ENCODE measurements around the gene TBX20. TPM values are rescaled to one million over a fixed set of nuclear protein-coding genes. Genes with fewer than 3 reads are reported as not detected.

TBX20 gene, protein sequence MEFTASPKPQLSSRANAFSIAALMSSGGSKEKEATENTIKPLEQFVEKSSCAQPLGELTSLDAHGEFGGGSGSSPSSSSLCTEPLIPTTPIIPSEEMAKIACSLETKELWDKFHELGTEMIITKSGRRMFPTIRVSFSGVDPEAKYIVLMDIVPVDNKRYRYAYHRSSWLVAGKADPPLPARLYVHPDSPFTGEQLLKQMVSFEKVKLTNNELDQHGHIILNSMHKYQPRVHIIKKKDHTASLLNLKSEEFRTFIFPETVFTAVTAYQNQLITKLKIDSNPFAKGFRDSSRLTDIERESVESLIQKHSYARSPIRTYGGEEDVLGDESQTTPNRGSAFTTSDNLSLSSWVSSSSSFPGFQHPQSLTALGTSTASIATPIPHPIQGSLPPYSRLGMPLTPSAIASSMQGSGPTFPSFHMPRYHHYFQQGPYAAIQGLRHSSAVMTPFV
- total RNA-seq (2014; rRNA removed; shearing (Covaris generic)) = 2.5 and 2.8 TPM in 2 replicates
- 2.0 and 3.9 TPM in 2 replicates for polyA plus RNA-seq (2015; cell fraction: cytosol; rRNA removed)
- 2.2 and 5.4 TPM in 2 replicates for polyA plus RNA-seq (2015; cell fraction: nucleus; rRNA removed)

DNA sequence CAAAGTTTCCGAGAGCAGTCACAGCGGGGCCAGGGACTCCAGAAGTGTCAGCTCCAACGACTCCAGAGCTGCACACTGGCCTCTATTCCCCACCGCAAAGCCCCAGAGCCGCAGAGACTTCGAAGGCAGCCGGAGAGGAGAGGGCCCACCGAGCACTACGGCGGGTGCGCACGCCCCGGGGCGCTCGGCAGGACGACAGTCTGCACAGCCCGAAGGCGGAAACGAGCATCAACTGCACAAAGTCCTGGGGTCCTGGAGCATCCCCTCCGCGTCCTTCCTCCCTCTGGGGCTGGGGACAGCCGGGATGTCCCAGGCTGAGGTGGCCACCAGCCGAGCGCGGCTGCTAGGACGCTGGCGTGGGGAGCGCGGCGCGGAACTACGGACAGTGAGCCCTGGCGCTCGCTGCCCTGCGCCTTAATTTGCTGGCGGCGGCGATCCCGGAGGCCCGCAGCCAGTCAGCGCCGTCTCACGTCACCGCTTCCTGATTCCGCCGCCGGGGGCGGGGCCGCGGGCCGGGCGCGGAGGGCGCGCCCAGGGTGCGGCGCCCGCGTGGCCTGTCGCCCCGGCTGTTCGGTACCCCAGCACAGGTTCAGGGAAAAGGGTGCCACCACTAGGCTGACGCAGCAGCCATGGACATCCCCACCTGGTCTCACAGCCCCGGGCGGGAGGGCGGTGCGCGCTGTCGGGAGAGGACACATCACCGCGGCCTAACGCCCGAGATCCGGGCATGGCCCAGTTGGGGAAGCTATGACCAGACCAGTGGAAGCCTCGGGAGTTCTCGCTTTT is at the start of gene TBX20:
TSS of gene TBX20 (minus strand) at position 391 of the 786 bp plus-strand sequence. CDS start 480 bp downstream, outside the sequence.
- in situ Hi-C loops (cut with HindIII; ENCODE audit: low pct_unique_long_range_greater_than_20kb, low sequenced_read_pairs) = no loop called here
- DNase-seq (ENCODE audit: low read depth, low spot score) = peak; percentile 66

DNA sequence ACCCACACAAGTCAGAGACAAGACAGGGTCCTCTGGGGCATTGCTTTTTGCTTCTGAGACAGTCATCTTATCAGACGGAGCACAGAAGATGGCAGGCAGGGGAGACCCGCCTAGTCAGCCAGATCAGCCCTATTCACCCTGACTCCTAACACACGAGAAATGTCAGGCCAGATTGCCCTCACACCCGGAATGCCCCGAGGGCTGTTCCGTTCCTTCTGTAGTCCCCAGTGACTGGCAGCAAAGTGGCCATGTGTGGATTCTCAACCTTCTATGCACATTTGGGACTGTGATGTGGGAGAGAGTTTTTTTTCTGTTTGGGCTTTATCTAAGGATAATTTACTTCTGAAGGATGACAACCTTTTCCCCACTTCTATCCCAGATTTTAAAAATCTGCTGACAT is 35.5 kb upstream of the TBX20 start:
- DNase-seq (ENCODE audit: low read depth, low spot score) = no peak
- in situ Hi-C loops (cut with HindIII; ENCODE audit: low pct_unique_long_range_greater_than_20kb, low sequenced_read_pairs) = no loop called here

DNA sequence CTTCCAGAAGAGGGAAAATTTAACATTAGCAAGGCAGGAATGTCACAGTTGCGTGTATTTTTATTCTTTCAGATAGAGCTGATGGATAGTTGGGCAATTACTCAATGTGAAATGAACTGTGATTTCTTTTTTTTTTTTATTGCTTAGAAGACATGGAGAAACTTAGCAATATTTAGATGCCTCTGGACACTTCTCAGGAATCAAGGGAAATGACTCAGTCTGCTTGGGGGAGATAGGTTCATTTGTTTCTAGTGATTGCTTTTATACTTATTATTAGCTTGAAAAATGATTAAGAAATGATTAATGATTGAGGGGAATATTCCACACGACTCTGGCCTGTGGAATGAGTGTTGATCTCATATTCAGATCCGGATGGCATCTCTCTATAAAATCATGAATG is 33.1 kb upstream of the TBX20 start:
- no peak for DNase-seq (ENCODE audit: low read depth, low spot score)
- in situ Hi-C loops (cut with HindIII; ENCODE audit: low pct_unique_long_range_greater_than_20kb, low sequenced_read_pairs) = no loop called here

DNA sequence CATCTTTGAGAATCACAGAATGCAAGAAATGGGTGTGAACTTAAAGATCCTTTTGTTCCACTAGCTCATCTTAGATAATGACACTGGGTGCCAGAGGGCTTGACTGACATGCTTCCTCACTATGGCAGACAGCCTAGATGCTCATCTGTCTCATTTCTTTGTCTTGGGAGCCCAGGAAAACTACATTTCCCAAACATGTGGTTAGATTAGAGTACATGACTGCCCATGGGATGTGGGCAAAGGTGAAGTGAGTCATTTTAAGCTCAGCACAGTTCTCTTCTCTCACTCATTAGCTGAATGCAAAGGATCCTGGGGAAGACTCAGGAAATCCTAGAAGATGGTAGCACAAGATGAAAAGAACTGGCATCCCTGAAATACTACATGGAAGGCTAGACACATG is 32.5 kb upstream of the TBX20 start:
- in situ Hi-C loops (cut with HindIII; ENCODE audit: low pct_unique_long_range_greater_than_20kb, low sequenced_read_pairs) = no loop called here
- no peak for DNase-seq (ENCODE audit: low read depth, low spot score)

DNA sequence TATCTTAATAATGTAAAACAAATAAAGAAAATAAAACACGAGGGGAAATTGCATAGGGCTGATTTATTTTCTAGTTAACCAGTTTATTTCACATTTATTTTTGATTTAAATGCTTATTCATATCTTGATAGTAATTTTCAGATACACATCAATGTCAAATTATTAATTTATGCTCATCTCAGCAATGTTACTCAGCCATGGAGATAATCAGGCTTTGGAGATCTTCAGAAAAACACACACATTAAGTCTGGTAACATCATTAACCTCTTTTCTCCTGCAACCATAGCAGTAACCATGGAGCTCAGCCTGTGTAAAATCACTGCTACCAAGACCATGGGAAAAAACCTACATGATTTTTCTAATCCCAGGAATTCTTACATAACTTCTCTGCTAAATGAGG is 31.9 kb upstream of the TBX20 start:
- in situ Hi-C loops (cut with HindIII; ENCODE audit: low pct_unique_long_range_greater_than_20kb, low sequenced_read_pairs) = no loop called here
- DNase-seq (ENCODE audit: low read depth, low spot score) = no peak

DNA sequence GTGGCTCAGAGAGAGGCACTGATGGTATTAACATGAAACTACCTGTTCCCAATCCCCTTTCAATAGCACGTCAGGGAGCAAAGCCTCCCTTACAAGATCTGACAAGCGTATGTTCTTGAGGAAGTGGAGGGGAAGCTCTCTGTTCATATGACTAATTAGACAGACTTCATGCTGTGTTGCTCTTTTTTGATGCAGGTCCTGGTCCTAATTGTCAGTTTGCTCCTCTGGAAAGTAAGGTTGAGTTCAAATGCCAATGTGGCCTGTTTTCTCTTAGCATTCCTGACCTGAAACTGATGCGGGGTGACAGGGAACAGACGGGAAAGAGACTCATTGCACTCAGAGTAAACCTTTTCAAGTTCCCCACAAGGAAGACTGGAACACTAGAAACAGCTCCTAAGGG is 27.0 kb upstream of the TBX20 start:
- no peak for DNase-seq (ENCODE audit: low read depth, low spot score)
- in situ Hi-C loops (cut with HindIII; ENCODE audit: low pct_unique_long_range_greater_than_20kb, low sequenced_read_pairs) = no loop called here

DNA sequence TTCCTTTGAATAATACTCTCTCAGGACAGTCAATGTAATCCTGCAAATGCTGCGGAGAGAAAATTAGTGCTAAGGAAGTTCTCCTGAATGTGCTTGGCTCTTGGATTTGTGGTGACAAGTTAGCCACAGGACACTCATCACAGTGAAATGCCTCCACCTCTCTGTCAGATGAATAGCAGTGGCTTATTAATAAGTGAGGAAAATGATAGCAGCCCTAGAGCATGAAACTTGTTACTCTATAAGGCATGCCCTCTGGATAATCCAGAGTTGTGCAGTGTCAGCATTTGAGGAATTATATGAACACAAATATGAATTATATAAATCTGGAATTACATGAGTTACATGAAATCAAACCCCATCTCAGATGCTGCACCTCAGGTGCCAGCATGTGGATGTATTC is 23.5 kb upstream of the TBX20 start:
- in situ Hi-C loops (cut with HindIII; ENCODE audit: low pct_unique_long_range_greater_than_20kb, low sequenced_read_pairs) = no loop called here
- no peak for DNase-seq (ENCODE audit: low read depth, low spot score)

DNA sequence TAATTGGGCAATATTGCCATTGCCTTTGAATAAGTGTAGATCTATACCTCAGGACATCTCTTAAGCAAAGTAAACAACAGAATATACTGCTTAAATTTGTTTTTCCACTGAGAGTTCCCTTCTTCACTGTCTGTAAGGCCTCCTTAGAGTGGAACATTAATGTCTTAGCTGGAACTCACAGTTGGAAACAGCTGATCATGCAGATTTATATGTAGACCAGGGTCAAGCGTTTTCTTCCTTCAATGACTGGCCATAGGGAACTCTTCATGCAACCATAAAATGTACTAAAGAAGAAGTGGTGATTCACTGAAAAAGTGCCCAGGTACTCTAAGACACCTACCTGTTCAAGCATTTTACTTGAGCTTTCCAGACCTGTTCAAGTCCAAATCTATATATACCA is 18.3 kb upstream of the TBX20 start:
- DNase-seq (ENCODE audit: low read depth, low spot score) = no peak
- in situ Hi-C loops (cut with HindIII; ENCODE audit: low pct_unique_long_range_greater_than_20kb, low sequenced_read_pairs) = no loop called here

DNA sequence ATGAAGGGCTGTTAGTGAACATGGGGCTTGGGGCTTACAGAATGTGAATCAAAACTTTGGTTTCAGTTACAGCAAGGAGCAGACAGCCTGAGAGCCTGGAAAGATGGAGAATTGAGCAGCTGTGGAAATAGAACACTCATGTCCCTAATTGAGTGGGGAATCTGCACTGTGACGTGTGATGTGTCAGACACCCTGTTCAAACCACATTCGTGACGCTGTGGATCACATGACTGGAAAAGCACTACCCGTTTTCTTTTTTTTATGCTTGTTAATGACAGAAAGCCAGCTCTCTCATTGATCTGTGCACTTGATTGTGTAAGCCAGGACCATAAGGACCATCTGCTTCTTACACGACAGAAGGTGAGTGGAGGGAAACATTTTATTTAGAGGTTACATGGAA is 15.1 kb upstream of the TBX20 start:
- peak; percentile 16 for DNase-seq (ENCODE audit: low read depth, low spot score)
- in situ Hi-C loops (cut with HindIII; ENCODE audit: low pct_unique_long_range_greater_than_20kb, low sequenced_read_pairs) = no loop called here

DNA sequence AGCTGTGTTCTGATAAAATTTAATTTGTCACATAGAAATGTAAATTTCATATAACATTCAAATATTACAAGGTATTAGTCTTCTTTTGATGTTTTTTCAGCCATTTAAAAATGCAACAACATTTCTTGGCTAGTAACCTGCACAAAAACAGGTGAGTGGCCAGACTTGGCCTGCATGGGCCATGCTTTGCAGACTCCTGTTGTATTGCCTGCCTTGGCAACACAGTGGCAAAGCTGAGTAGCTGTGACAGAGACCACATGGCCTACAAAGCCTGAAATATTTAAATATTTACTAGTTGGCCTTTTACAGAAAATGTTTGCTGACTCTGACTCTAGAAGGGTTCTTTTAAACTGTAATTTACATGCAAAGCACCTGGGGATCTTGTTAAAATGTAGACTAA is 13.5 kb upstream of the TBX20 start:
- in situ Hi-C loops (cut with HindIII; ENCODE audit: low pct_unique_long_range_greater_than_20kb, low sequenced_read_pairs) = no loop called here
- no peak for DNase-seq (ENCODE audit: low read depth, low spot score)

DNA sequence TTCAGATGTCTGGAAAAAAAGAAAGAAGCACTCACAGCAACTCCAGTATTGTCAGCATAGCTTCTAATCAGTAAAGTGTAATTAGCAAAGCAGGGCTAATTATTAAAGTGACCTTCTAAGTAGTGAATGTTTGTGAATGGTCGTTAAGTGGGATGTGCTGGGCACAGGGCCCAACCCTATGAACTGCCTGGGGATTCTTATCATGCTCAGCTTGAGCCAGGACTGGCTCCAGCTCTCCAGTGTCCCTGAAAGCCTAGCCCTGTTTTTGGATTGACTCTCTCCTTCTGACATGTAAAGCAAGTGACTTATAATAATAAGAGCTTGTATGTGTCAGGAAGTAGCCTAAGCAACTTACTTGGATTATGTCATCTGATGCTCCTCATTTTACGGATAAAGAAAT is 9.5 kb upstream of the TBX20 start:
- in situ Hi-C loops (cut with HindIII; ENCODE audit: low pct_unique_long_range_greater_than_20kb, low sequenced_read_pairs) = no loop called here

DNA sequence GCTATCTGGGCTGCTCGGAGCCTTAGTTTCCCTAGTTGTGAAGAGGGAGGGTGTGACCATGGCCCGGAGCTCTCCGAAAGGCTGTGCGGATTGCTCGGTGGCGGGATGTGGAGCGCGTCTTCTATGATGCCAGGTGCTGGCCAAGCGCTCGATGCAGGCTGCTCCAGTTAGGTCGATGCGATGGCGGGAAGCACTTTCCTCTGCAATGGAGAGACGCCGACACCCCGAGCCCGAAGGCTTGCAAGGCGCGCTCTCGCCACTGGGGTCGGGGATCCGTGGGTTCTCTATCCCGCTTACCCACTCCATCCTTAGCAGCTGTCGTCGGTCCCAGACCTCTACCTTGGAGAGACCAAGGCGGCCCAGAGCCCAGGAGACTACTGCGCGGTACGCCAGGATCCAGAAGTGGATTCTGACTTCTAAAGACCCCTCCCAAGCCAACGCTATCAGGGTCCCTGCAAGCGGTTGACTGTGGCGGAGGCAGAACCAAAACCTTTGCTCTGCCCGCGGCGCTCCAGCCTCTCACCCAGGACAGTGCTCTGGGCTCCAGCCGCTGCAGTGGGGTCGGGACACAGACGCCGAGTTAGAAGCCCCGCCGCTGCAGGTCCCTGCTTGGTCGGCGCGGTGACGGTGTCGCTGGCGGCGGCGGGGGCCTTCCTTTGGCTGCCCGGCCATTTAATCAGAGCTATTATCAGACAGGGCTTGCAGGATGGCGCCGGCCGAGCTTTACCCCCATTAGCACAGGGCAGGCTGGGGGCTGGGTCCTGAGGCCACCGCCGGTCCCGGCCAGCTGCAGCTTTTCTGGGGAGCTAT is 7.8 kb upstream of the TBX20 start:
- DNase-seq (ENCODE audit: low read depth, low spot score) = no peak
- in situ Hi-C loops (cut with HindIII; ENCODE audit: low pct_unique_long_range_greater_than_20kb, low sequenced_read_pairs) = no loop called here

More for the DNA sequence above, 9.5 kb upstream of the TBX20 start:
- no peak for DNase-seq (ENCODE audit: low read depth, low spot score)

DNA sequence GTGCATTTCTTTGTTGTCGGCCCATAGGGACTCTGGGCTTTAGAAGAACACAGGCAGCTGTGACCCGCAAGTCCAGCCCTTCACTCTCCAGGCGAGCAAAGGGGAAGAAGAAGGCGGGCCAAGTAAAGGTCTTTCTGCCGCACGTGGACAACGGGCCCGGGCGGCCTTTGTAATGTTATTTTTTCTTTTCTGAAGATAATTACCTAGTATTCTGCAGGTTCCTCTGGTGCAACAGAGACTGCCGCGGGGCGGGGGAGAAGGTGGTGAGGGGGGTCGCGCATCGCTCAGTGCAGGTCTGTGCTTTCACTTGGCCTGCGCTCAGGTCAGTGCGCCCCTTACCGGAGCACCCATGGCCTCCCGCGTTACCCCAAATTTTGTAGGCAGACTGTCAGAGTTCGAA is 7.1 kb upstream of the TBX20 start:
- in situ Hi-C loops (cut with HindIII; ENCODE audit: low pct_unique_long_range_greater_than_20kb, low sequenced_read_pairs) = no loop called here
- no peak for DNase-seq (ENCODE audit: low read depth, low spot score)

DNA sequence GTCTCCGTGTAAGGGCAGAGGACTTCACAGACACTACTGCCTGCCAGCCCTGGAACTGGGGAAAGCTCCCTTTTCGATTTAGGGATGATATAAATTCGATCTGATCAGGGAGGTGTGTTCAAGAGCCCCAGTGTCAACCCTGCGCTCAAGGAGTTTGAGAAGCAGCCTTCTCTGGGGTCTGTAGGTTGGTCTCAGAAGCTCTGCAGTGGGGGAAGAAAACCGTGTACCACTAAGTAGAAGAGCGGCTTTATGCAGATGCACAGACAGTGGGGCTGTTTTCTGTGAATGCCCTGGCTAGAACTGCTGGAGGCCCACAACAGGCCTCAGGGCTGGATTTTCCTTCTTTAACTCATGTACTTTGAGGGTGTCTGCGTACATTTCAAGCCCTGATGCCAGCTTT is 6.3 kb upstream of the TBX20 start:
- in situ Hi-C loops (cut with HindIII; ENCODE audit: low pct_unique_long_range_greater_than_20kb, low sequenced_read_pairs) = no loop called here
- no peak for DNase-seq (ENCODE audit: low read depth, low spot score)

DNA sequence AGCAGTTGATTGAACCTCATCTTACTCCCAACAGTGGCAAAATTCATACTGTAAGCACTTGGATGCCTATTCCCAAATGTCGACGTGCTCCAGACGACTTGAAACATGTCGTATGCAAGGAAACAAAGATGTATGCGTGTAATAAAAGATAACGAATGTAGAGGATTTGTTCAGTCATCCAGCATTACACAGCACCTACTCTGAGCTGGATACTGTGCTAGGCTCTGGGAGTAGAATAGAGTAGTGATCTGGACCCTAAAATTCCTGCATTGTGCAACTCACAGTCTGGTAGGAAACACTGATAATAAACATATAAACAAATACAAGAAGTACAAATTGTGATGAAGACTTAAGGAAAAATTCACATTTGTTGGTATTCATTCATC is 5.6 kb upstream of the TBX20 start:
- in situ Hi-C loops (cut with HindIII; ENCODE audit: low pct_unique_long_range_greater_than_20kb, low sequenced_read_pairs) = no loop called here
- no peak for DNase-seq (ENCODE audit: low read depth, low spot score)

DNA sequence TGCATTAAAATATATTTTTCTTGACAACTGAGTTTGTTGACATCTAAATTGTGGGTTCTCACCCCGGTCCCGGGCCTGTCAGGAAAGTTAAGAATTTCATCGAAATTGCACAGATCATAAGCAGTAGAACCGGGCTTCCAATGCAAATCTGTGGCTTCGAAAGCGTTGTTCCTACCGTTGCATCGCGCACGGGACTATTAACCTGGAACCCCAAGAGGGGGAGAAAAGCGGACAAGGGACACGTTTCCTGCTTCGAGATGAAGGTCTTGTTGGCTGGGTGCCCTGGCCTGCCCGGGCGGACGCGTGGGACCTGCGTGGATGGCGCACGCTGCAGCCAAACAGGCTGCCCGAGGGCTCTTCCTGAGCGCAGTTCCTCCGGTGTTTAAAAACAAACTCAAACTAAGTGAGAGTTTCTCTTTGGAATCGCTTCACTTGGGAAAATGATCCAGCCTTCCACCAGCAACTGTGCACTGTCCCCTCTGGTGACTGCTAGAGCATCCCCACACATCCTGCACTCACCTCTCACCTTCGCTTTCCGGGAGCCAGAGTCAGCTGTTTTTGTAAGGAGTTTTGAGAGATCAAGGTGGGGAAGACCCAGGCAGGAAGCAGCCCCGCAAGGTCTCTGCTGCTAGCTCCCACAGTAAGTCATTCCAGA is 5.1 kb upstream of the TBX20 start:
- in situ Hi-C loops (cut with HindIII; ENCODE audit: low pct_unique_long_range_greater_than_20kb, low sequenced_read_pairs) = no loop called here
- no peak for DNase-seq (ENCODE audit: low read depth, low spot score)

DNA sequence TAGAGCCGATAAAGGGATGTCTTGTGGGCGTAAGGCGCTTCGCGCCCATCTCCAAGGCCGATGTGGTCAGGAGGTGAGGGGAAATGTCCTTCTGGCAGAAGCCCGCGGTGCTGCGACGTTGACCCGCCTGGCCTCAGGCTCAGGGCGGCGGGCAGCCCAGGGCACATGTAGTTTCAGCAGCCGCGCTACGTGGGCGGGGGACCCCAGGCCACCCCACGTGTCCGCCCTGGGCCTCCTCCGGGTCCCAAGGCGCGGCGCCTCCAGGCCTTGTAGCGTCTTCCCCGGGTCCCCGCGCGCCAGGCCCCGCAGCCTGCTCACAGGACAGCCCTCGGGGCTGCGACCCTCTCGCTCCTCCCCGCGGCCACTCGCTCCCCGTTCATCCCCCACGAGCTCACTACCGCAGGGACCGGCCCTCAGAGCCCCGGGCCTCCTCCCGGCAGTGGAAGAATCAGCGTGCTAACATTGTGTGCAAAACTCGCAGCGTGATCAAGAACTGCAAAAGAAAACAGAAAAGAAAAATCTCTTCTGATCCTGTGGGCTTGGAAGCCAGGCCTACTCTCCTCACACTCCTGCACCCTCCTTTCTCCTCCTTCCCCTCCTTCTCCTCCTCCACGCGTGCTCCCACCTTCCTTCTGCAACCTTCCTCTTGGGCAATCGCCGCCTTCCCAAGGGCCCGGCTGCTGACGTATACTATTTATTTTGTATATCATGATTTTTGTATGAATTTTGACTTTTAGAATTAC is 4.4 kb upstream of the TBX20 start:
- DNase-seq (ENCODE audit: low read depth, low spot score) = no peak
- in situ Hi-C loops (cut with HindIII; ENCODE audit: low pct_unique_long_range_greater_than_20kb, low sequenced_read_pairs) = no loop called here
